Inflammatory macrophage treated with lipopolysaccharide for 4 hours (primary cell): Measurements from ENCODE around the gene PRAMEF2.
"Not testable (repeated sequence)": the region's sequence is repeated elsewhere in the genome, so short reads cannot be mapped to it uniquely, and the experiment has no call there.

ENCODE experiments used
- DNase-seq: peaks from one replicate; pipeline ENCODE4 v3.0.0-alpha.2; 2020

Gene PRAMEF2

GRCh38 chr1:12856786-12857185 is at the start of gene PRAMEF2:
Gene PRAMEF2, plus strand, starts transcription at chr1:12857086. Its CDS starts 1,924 bp downstream, at chr1:12859010.
- not testable (repeated sequence) for DNase-seq

GRCh38 chr1:12809933-12810332 is 47.0 kb upstream of the PRAMEF2 start:
- DNase-seq = no peak

GRCh38 chr1:12810691-12811408 is 46.0 kb upstream of the PRAMEF2 start:
- no peak for DNase-seq

GRCh38 chr1:12811409-12811784 is 45.5 kb upstream of the PRAMEF2 start:
- no peak for DNase-seq

- DNase-seq = not testable (repeated sequence)
Measured at GRCh38 chr1:12819061-12819460, 37.8 kb upstream of the PRAMEF2 start.

- not testable (repeated sequence) for DNase-seq
Measured at GRCh38 chr1:12831310-12831709, 25.6 kb upstream of the PRAMEF2 start, which contains the start of gene PRAMEF11. Gene PRAMEF11, minus strand, starts transcription at chr1:12831410. Its CDS starts 2,621 bp downstream, at chr1:12828789.

- DNase-seq = not testable (repeated sequence)
Measured at GRCh38 chr1:12833251-12833650, 23.6 kb upstream of the PRAMEF2 start.

GRCh38 chr1:12848620-12849019 is 8.3 kb upstream of the PRAMEF2 start, which contains the start of gene HNRNPCL1:
Gene HNRNPCL1, minus strand, starts transcription at chr1:12848720. Its CDS starts 431 bp downstream, at chr1:12848289.
- DNase-seq = not testable (repeated sequence)

- no peak for DNase-seq
Measured at GRCh38 chr1:12851779-12852178, 5.1 kb upstream of the PRAMEF2 start.

- DNase-seq = not testable (repeated sequence)
Measured at GRCh38 chr1:12863131-12863880, 6.4 kb downstream of the PRAMEF2 start.

- not testable (repeated sequence) for DNase-seq
Measured at GRCh38 chr1:12878453-12878852, 21.6 kb downstream of the PRAMEF2 start.

GRCh38 chr1:12886101-12886500 is 29.2 kb downstream of the PRAMEF2 start, which contains the start of gene PRAMEF4:
Gene PRAMEF4, minus strand, starts transcription at chr1:12886201. Its CDS starts 2,807 bp downstream, at chr1:12883394.
- DNase-seq = not testable (repeated sequence)

- DNase-seq = not testable (repeated sequence)
Measured at GRCh38 chr1:12898170-12898569, 41.3 kb downstream of the PRAMEF2 start, which contains the start of gene PRAMEF10. Gene PRAMEF10, minus strand, starts transcription at chr1:12898270. Its CDS starts 2,423 bp downstream, at chr1:12895847.

GRCh38 chr1:12899186-12899585 is 42.3 kb downstream of the PRAMEF2 start:
- DNase-seq = not testable (repeated sequence)

- DNase-seq = not testable (repeated sequence)
Measured at GRCh38 chr1:12903793-12904572, 47.1 kb downstream of the PRAMEF2 start.
